Large intestine (tissue), 3 donors: ENCODE measurements around the gene ARHGAP29. TPM values are rescaled to one million over a fixed set of nuclear protein-coding genes. Genes with fewer than 3 reads are reported as not detected.

ENCODE experiments used
- DNase-seq, 2 donors: peaks; one replicate each; pipeline versions ENCODE4 v3.0.0 to v3.0.0-alpha.2; 2013
- H3K27ac ChIP-seq: one replicate; pipeline ENCODE4 v1.5.1; 2013; ENCODE audit warnings: low read length
- H3K27me3 ChIP-seq: 2 replicates; pipeline ENCODE4 v1.6.1; 2013; ENCODE audit warnings: low read length; ENCODE audit not compliant: control insufficient read depth, insufficient read depth
- H3K36me3 ChIP-seq: 2 replicates; pipeline ENCODE4 v1.6.1; 2013; ENCODE audit warnings: low read length; ENCODE audit not compliant: control insufficient read depth, insufficient read depth
- H3K4me1 ChIP-seq: one replicate; pipeline ENCODE4 v1.6.1; 2013; ENCODE audit warnings: low read length; ENCODE audit not compliant: control insufficient read depth, insufficient read depth
- H3K4me3 ChIP-seq: one replicate; pipeline ENCODE4 v1.5.1; 2013; ENCODE audit warnings: low read length
- H3K9me3 ChIP-seq: one replicate; pipeline ENCODE4 v1.6.1; 2013; ENCODE audit warnings: mild to moderate bottlenecking, low read depth, low read length, moderate library complexity; ENCODE audit not compliant: control insufficient read depth
- WGBS: methylation state at CpG from one replicate; pipeline ENCODE4 v1.1.5; 2013; ENCODE audit warnings: low lambda C conversion rate; ENCODE audit not compliant: insufficient coverage; 5-methylcytosine and 5-hydroxymethylcytosine counted together
- polyA plus RNA-seq: library from polyadenylated mRNA; unstranded; fragments of 120-200 nt; gene quantifications from one replicate; pipeline ENCODE4 v1.2.1, GENCODE V29; 2013

ARHGAP29 gene
- polyA plus RNA-seq, 1 donor, result 10.7 TPM

DNA sequence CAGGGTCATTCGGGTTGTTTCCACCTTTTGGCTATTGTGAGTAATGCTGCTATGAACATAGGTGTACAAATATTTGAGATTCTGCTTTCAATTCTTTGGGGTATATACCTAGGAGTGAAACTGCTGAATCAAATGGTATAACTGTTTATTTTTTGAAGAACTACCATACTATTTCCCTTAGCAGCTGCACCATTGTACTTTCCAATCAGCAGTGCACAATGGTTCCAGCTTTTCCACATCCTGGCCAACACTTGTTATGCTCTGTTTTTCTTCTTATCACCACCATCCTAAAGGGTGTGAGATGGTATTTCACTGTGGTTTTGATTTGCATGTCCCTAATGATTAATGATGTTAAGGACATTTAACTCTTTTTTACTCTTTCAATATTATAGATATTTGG, 112.8 kb downstream of the ARHGAP29 start:
- Histone ChIP-seq H3K36me3 (no peaks in the 10 kb centered on the region), H3K4me1 (peaks cover 4% of the 10 kb centered on the region), H3K27me3 (no peaks in the 10 kb centered on the region), H3K4me3 (no peak overlapping the region), H3K9me3 (no peaks in the 10 kb centered on the region), H3K27ac (no peak overlapping the region)
- no peak for DNase-seq
- no CpG with 5 or more reads among the region's 1 CpG for WGBS

DNA sequence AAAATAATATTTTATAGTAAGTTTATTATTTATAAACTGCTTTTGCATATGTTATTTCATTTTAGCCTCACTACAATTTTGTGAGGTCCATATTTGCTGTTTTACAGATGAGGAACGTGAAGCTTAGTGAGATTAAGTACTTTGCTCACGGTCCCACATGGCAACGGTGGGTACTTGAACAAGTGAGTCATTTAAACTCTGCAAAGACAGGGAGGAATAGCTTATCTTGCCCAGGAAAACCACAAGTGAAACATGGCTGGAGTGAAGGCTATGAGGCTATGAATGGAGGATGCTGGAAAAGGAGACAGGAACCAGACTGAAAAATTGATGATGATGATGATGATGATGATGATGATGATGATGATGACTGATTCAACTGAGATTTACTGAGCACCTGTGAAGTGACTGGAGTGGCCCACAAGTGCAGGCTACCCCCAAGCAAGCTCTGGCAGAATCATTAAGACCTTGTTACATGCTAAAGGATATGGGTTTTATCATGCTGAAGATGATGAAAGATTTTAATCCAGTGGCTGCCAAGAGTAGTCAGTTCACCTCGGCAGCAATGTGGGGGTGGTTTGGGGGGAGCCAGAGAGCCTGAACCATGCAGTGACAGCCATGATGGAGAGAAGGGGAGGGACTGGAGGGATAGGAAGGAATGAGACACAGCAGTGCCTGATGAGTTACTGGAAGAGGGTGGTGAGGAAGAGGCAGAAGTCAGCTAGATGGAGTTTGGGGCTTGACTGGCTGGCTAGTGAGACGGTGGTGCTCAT, 115.0 kb downstream of the ARHGAP29 start:
- Histone ChIP-seq H3K9me3 (no peaks in the 10 kb centered on the region), H3K27me3 (no peaks in the 10 kb centered on the region), H3K27ac (no peak overlapping the region), H3K4me1 (peaks cover 4% of the 10 kb centered on the region), H3K4me3 (no peak overlapping the region), H3K36me3 (no peaks in the 10 kb centered on the region)
- DNase-seq, result no peak
- WGBS, result no CpG with 5 or more reads among the region's 5 CpGs

Other genes with a start within 250 kb of the ARHGAP29 start
- 5.3 TPM for gene ABCA4, start 116.4 kb downstream of the ARHGAP29 start, polyA plus RNA-seq
- 43.1 TPM for gene ABCD3, start 180.8 kb upstream of the ARHGAP29 start, polyA plus RNA-seq